Measurements from ENCODE around the gene RAB44.

Gene RAB44

GRCh38 chr6:36682328-36683144 is 15.1 kb upstream of the RAB44 start:
- no peak overlapping the region for H3K9ac ChIP-seq
- peaks cover 32% of the 10 kb centered on the region for H3K4me1 ChIP-seq
- H3K9me3 ChIP-seq (ENCODE audit: control insufficient read depth, low read length), result no peaks in the 10 kb centered on the region
- peak overlapping the region; percentile 53 for H3K27ac ChIP-seq
- no peaks in the 10 kb centered on the region for H3K36me3 ChIP-seq (ENCODE audit: control insufficient read depth, insufficient read depth, low read length)
- peak overlapping the region; percentile 49 for H3K4me2 ChIP-seq (ENCODE audit: low read length)
- no peaks in the 10 kb centered on the region for H3K79me2 ChIP-seq
- peak overlapping the region; percentile 44 for H2AFZ ChIP-seq
- TF ChIP-seq CTCF (IDR thresholded peaks at IDR 0.05), result peak; percentile 23
- peak overlapping the region; percentile 23 for H3K4me3 ChIP-seq (ENCODE audit: low read depth, low read length)
- no peaks in the 10 kb centered on the region for H3K27me3 ChIP-seq (ENCODE audit: control insufficient read depth, insufficient read depth, low read length)

GRCh38 chr6:36683145-36683655 is 14.4 kb upstream of the RAB44 start:
- TF ChIP-seq CTCF (IDR thresholded peaks at IDR 0.05), result no peak
- peak overlapping the region; percentile 49 for H3K4me2 ChIP-seq (ENCODE audit: low read length)
- no peaks in the 10 kb centered on the region for H3K9me3 ChIP-seq (ENCODE audit: control insufficient read depth, low read length)
- H2AFZ ChIP-seq, result peak overlapping the region; percentile 44
- H3K27ac ChIP-seq, result peak overlapping the region; percentile 53
- peak overlapping the region; percentile 23 for H3K4me3 ChIP-seq (ENCODE audit: low read depth, low read length)
- no peaks in the 10 kb centered on the region for H3K79me2 ChIP-seq
- H3K4me1 ChIP-seq, result peaks cover 26% of the 10 kb centered on the region
- no peaks in the 10 kb centered on the region for H3K27me3 ChIP-seq (ENCODE audit: control insufficient read depth, insufficient read depth, low read length)
- no peak overlapping the region for H3K9ac ChIP-seq
- H3K36me3 ChIP-seq (ENCODE audit: control insufficient read depth, insufficient read depth, low read length), result no peaks in the 10 kb centered on the region

GRCh38 chr6:36683656-36684446 is 13.8 kb upstream of the RAB44 start:
- Histone ChIP-seq H3K27ac (peak overlapping the region; percentile 53), H3K79me2 (no peaks in the 10 kb centered on the region), H3K4me2 (ENCODE audit: low read length) (no peak overlapping the region), H3K4me3 (ENCODE audit: low read depth, low read length) (no peak overlapping the region), H3K9ac (no peak overlapping the region), H3K27me3 (ENCODE audit: control insufficient read depth, insufficient read depth, low read length) (no peaks in the 10 kb centered on the region), H3K9me3 (ENCODE audit: control insufficient read depth, low read length) (no peaks in the 10 kb centered on the region), H2AFZ (no peak overlapping the region), H3K4me1 (peaks cover 25% of the 10 kb centered on the region), H3K36me3 (ENCODE audit: control insufficient read depth, insufficient read depth, low read length) (no peaks in the 10 kb centered on the region)
- no peak for TF ChIP-seq CTCF (IDR thresholded peaks at IDR 0.05)

- Histone ChIP-seq H3K9me3 (ENCODE audit: control insufficient read depth, low read length) (no peaks in the 10 kb centered on the region), H3K4me2 (ENCODE audit: low read length) (no peak overlapping the region), H3K9ac (no peak overlapping the region), H3K36me3 (ENCODE audit: control insufficient read depth, insufficient read depth, low read length) (no peaks in the 10 kb centered on the region), H3K4me1 (peaks cover 25% of the 10 kb centered on the region), H3K27ac (no peak overlapping the region), H3K27me3 (ENCODE audit: control insufficient read depth, insufficient read depth, low read length) (no peaks in the 10 kb centered on the region), H3K4me3 (ENCODE audit: low read depth, low read length) (no peak overlapping the region), H3K79me2 (no peaks in the 10 kb centered on the region), H2AFZ (no peak overlapping the region)
- TF ChIP-seq CTCF (IDR thresholded peaks at IDR 0.05), result no peak
These were observed 13.2 kb upstream of the RAB44 start for GRCh38 chr6:36684447-36684812.

Measured in parathyroid adenoma (tissue), 2 donors.